Inferior parietal cortex (tissue), 1 donor: ENCODE measurements around the gene GFRA4.

Experiments used
- DNase-seq: peaks from one replicate; pipeline ENCODE4 v3.0.0-alpha.2; 2016; ENCODE audit errors: extremely low spot score

Gene GFRA4, protein sequence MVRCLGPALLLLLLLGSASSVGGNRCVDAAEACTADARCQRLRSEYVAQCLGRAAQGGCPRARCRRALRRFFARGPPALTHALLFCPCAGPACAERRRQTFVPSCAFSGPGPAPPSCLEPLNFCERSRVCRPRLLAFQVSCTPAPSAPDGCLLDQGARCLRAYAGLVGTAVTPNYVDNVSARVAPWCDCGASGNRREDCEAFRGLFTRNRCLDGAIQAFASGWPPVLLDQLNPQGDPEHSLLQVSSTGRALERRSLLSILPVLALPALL

DNA sequence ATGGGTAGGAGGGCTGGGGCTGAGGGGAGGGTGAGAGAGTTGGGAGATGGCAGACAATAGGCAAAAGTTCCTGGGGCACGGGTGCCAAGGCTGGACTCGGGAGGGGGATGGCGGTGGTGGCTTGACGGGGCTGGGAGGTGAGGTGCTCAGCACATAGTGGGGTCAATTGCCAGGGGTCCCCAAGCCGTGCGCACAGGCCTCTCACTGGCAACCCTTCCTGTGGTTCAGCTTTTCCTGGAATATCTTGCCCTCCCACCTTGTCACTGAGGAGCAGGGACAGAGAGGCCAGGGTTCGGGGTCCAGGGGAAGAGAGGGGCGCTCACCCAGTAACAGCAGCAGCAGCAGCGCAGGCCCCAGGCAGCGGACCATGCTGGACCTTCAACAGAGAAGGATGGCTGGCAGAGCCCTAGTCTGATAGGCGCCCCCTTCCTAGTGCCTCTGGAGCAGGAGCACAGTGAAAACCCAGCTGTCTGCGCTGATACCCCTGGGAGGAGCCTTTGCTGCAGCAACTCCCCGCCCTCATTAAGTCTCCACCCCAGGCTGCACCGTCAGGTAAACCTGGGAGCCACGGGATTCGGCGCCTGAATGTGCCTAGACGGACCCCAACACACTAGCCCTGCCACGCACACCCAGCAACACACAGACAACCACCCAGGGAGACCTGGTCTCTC, at the start of gene GFRA4:
GFRA4 (minus strand) TSS at position 369 of the 671 bp plus-strand sequence; CDS start at position 369, 0 bp downstream.
- no peak for DNase-seq

DNA sequence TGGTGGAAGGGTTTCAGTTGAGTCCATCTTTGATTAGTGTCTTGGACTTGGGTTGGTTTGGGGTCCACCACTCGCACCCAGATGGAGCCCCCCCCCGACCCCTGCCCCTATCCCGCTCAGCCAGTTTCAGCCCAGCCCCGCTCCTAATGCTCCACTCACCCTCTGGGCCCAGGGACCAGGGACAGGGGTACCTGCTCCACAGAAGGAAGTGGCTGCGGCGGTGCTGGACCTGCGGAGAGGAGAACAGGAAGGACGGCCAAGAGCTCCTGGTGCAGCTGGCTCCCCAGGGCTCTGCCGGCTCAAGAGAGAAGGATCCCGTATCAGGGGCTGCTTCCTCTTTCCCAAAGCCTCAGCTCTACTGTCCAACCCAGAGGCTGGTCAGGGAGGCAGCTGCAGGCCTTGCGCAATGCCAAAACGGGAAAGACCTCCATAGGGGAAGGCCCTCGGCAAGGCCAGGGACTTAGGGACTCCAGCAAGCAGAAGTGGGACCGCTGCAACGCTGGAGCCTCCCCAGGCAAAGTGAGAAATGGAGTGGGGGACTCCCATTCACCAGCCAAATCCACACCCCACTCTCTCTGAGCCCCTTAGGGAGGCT, 49.2 kb upstream of the GFRA4 start, which contains the start of gene SIGLEC1:
SIGLEC1 (minus strand) TSS at position 322 of the 595 bp plus-strand sequence. CDS start 5,472 bp downstream, outside the sequence.
- DNase-seq = no peak

DNA sequence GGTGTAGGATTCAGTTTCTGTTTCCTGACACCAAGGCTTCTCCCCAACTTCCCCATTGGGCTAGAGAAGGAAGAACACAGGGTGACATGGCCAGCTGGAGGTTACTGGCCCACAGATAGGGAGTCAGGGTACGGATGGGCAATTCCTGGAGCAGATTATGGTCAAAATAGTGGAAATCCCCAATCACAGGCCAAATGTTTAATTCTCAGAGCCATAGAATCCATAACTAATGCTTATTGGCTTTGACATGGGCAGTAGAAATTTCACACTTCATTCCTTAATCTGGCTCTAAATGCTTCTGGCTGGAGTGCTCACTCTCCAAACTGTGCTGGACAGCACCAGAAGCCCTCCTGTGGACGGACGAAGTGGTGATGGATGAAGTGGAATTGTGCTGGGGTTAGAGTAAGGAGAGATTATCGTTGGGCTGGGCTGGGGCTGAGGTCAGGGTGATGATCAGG, 48.3 kb upstream of the GFRA4 start:
- no peak for DNase-seq

DNA sequence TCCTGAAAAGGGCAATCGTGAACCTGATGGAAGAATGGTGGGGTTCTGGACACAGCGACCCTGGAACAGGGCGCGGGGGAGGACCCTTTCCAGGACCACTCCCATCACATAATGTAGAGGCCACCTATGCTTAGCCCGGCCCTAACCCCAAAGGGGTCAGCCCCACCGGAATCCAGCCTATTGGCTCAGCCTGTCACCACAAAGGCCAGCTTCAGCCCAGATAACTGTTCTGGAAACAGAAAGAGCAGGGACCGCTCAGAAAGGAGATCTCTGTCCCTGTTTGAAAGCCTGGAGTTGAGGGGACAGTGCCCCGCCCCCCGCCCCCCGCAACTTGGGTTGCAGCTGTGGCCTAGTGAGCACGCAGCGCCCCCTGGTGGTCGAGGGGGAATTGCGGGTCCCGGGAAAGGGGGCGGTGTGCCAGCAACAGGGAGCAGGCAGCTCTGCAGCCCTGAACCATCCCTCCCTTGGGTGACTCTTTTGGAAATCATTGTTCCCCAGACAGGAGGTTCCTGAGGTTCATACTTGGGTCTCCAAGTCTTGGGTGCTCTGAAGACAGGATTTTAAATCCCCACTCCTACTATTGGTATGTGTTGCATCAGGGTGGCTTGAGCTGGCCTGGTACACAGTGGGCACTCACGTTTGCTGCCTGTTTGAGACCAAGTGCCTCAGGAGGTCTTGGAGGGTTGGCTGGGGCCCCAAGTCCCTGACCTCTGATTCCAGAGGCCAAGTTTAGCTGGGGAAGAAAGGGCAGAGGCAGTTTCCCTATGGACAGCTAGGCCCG, 47.7 kb upstream of the GFRA4 start:
- DNase-seq = peak; percentile 66

DNA sequence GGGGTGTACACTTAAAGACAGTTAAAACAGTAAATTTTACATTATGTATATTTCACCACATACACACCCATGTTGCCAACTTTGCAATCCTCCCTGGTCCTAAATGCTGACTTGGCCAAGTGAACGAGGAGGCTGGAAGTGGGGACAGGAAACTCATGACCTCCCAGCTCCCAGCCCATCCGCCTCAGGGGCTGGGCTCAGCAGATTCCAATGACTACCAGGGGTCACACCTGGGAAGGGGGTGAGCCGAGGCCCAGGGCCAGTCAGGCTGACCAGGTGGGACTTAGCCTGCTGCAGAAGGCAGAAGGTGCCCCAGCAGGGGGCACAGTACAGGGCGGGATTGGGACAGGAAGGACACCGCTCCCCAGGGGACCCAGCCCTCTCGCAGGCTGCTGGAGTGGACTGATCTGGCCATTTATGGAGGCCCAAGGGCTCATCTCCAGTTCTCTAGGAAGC, 46.8 kb upstream of the GFRA4 start:
- no peak for DNase-seq

DNA sequence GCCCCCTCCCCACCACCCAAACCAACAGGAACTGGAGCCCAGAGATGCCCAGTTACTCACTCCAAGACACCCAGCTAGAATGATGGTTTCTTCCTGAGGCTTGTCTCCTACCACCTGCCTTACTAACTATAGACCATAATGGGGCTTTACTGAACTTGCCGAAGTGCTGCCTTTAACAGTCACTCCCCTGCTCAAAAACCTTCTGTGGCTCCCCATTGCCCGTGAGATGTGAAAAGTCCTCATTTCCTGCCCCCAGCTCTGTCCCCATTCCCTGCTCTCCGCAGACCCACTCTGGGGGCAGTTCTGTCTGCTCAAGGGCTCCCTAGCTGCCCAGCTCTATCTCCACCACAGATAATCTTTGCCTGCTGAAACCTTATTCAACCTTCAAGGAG, 44.3 kb upstream of the GFRA4 start:
- no peak for DNase-seq

DNA sequence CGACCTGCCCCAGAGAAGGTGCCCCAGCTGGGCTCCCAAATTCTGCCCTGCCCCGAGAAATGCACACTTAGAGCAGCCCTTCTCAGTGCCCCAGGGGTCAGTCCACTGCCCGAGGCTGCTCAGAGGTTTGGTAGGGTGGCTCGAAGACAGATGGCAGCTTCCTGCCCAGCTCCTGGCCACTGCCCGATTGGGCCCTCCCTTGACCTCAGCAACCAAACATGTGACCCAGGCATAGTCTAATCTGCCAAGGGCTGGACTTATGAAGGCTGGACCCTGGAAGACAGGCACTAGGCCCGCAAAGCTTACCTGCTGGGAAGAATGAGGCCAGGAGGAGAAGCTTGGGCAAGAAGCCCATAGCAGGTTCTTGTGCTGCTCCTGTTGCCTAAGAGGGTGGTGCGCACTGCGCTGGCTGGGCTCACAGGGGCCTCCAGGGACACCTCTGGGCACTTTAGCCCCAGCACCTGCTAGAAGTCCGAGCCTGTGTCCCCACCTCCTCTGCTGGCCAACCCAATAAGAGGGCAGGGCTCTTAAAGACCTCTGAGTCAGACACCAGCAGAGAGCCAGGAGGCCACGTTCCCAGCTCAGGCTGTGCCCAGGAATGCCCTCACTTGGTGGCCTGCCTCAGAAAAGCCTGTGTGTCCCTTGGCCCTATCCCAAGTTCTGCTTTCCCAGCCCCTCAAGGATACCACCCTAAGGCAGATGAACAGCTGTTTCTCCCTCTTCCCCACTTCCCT, 43.7 kb upstream of the GFRA4 start:
- no peak for DNase-seq

DNA sequence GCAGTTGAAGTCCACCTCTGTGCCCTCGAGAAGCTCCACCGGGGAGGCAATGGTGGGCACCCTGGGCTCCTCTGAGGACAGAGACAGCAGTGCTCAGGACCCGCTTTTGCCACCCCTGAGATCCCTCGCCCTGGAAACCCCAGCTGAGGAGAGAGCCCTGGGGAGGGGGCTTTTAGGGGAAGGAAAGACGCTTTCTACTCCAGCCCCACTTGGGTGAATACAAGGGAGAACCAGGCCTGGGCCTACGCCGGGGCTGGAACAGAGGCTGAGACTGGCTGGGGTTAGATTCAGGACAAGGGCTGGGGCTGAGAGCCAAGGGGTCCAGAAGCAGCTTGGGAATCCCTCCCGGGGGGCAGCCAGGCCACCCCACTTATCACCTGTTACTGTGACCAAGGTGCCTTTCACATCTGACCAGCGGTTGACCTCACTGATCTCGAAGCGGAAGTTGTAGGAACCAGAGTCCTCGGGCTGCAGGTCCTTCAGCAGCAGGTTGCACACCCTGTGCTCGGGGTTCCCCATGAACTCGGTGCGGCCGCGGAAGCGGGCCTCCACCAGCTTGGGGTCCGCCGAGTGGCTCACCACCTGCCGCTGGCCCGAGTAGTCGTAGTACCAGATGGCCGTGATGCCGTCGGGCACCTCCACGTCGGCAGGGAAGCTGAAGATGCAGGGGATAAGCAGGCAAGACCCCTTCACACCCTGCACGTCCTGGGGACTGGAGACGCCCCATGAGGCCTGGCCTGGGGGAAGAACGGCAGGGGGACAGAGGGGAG, 43.0 kb upstream of the GFRA4 start:
- no peak for DNase-seq

DNA sequence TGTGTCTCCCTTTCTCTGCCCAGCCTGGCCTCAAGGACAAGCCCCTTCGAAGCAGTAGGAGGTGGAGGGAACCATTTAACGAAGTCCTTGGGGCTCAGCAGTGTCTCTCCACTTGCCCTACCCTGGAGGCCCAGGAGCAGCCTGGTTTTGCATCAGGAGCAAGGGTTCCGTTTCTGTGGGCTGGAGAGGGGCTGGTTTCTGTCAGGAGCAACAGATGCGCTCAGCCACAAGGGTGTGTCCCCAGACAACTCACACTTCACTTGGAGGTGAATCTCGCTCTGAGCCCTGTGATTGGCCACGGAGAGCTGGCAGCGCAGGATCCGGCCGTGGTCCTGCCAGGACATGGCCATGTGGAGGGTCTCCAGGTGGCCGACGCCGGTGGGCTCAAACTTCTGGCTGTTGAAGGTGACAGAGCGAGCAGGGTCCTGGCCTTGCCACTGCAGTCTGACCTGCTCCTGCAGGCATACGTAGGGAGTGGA, 42.3 kb upstream of the GFRA4 start:
- no peak for DNase-seq

DNA sequence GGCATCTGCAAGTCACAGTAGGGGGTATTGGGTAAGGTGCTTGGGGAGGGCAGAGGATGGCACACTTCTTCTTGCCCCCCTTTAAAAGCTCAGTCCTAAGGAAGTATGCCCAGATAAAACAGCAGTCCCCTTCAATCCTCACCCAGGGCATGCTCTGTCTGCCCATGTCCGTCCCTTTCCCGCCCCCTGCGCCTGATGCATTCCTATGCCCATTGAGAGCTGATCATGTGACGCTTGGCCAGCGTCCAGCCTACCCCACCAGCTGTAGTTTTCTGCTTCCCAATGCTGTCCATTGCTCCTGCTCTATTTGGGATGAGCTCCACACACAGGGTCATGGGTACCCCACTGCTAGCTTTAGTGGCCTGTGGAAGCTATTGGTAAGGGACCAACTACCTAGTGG, 40.9 kb upstream of the GFRA4 start:
- DNase-seq = no peak

DNA sequence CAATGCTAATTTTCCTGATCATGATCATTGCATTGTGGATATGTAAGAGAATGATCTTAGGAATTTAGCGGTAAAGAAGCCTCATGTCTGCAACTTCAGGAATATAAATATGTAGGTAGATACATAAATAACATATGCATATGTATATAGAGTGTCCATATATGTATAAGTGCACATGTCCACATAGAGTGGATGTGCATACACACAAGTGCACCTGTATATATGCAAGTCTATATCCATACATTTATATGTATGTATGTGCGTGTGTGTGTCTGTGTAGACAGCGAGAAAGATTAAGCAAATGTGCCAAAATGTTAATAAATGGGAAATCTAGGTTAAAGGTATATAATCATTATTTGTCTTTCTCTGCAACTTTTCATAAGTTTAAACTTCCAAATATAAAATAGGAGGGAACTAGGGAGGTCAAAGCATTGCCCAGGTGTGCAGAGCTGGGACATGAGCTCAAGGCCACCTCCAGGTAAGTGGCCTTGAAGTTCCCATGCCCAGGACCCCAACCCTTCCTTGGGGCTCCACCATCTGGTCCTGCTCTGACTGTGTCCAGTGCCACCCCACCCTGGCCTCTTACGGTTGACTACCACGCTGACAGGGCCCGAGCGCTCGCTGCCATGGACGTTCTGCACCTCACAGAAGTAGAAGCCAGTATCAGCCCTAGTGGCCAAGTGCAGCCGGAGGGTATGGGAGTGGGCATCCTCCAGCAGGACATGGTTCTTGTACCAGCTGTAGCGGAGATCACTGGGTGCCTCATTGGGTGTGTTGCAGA, 39.6 kb upstream of the GFRA4 start:
- DNase-seq = no peak

DNA sequence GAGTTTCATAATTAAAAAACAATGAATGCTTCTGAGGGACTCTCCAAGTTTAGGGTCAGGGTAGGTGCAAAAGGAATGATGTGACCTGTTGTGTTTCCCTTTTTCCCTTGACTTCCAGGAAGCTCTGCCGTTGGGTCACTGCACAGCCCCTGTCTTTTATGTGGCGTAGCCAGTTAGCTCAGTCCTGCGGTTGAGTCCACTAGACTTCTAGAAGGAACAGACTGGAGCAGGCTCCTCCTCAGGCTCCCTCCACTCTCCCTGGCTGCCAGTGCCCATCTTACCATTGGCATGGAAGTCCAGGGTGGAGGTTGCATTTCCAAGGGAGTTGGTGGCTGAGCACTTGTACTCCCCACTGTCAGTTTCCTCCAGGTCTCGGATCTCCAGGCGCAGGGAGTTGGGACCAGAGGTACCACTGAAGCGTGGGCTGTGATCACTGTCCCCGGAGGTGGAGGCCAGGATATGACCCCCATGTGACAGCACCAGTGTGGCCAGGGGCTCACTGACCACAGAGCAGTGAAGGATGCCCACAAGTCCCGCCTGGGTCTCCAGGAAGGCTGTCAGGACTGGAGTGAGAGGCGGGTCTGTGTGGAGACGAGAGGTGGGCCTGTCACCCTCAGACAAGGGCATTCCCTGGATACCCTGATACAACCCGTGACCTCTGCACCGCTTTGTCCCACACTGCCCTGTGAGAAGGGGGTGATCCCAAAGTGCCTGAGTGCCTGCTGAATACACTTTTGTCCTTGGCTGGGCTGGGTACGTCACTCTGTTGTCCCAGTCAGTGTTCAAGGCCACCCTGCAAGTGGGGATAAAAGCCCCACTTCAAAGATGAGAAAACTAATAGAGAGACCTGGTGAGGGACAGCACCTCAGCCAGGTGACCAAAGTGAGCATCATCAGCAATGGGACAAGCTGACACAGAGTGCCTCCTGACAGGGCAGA, 38.1 kb upstream of the GFRA4 start:
- DNase-seq = no peak

DNA sequence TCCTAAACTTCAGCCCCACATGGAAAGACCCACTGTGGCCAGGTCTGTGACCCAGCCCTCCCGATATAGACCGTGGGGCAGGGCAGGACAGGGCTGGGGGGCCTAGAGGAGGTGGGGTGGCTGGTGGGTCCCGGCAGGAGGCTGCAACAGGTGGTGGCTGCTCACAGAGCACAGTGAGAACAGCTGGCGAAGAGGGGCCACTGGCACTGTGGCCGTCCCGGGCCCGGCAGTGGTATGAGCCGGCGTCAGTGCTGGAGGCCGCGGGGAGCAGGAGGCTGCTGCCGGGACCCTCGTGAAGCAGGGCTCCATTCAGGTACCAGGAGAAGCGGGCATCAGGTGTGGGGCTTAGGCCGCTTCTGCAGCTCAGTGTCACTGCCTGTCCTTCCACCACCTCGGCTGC, 35.8 kb upstream of the GFRA4 start:
- DNase-seq = no peak

DNA sequence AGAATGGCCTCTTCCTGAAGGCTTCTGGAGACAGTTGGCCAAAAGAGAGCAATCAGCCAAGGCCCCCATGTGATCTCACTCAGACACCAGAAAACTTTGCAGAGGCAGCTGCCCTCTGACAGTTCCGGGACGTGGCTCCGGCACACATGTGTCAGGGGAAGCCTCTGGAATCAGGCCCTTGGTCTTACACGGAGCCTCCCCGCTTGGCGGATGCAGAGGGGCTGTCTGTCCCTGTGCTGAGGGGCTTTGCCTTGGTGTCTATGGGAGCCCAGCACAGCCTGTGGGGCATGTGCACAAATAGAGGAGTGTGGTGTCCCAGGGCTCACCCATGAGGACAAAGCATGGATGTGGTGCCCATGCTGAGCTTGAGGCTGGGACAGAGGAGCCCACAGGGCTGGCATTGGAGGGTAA, 35.4 kb upstream of the GFRA4 start:
- no peak for DNase-seq

DNA sequence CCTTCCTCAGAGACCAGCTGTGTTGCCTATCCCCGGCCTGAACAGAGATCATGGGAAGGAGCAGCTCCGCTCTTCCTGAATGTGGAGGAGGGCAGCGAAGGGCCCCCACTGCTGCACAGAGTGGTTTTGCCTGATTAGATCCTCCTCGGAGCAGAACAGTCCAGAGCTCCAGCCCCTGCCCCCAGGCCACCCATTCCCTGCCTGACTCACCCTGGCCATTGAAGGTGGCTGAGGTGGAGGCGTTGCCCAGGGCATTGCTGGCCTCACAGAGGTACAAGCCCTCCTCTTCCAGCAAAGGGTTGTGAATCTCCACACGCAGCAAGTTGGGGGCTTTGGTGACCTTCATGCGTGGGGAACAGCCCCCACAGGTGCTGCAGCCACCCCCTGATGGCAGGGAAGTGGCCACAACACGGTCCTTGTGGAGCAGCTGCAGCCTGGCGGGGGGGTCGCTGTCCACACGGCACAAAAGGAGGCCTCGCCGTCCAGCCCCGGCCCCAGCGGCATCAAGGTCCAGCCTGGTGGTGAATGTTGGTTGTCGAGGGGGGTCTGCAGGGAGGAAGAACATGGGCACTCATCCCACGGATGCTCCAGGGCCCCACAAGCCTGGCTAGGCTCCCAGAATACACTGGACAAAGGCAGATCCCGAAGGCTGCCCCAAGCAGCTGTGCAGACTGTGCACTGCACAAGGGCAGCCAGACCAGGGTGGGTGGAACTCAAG, 34.5 kb upstream of the GFRA4 start:
- no peak for DNase-seq

DNA sequence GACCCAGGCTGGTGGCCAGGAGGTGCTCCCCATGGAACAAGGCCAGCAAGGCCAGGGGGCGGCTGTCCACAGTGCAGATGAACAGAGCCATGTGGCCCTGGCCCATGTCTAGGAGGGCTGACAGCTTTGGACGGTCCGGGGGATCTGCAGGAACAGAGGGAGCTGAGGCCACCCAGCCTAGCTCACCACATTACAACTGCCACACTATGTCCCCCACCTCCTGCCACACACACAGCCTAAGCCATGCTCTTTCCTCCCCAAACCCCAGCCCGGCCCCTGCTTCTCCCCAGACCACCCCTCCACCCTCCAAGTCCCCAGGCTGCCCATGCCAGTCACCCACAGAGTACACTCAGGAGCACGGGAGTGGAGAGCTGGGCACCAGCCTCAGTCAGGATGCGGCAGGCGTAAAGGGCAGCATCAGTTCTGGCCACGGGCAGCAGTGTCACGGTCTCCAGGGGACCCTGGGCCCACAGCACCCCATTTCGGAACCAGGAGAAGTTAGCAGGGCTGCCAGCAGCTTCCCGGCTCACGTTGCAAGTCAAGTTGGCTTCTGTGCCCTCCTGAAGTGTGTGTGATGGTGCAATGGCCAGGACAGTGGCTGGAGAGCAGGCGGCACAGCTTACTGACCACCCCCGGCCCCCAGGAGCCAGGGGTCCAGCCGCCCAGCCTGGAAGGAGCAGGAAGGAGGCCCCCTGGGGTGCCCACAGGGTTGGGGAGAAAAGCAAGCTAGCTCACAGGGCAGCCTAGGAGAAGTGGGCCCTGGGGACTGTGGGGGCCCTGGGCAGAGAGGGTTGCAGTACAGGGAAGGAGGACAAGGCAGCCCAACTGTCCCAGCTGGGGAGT, 33.8 kb upstream of the GFRA4 start:
- DNase-seq = no peak

DNA sequence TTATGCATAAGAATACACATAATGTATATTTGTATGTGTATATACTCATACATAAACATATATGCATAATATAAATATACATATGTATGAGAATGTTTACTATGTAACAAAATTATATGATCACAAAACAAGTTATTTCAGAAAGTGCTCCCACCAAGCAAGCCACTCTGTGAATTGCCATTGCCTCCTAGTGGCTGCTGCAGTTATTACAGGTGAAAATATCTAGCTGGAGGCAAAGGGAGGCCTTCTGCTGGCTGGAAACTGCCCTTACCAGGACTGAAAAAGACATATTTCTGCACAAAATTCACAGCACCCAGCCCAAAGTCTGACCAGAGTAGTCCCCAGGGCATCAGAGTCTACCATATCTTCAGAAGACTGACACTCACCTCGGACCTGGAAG, 33.0 kb upstream of the GFRA4 start:
- DNase-seq = no peak
